ENCODE results near the gene RAD51AP2. TPM values are rescaled to one million over a fixed set of nuclear protein-coding genes. Genes with fewer than 3 reads are reported as not detected.

Gene RAD51AP2
- total RNA-seq, 1 donor from 2014 or later = not detected

- intact Hi-C loops (cut with micrococcal nuclease) = loop anchor here (1.0 kb wide), 1 partner anchor 200 kb away; no protein-coding TSS in a partner anchor
Measured at GRCh38 chr2:17470855-17471641, 47.2 kb downstream of the RAD51AP2 start.

GRCh38 chr2:17461087-17461475 is 57.2 kb downstream of the RAD51AP2 start:
- intact Hi-C loops (cut with micrococcal nuclease) = no loop called here

Other genes with a start within 250 kb of the RAD51AP2 start
- gene VSNL1, start 22.3 kb upstream of the RAD51AP2 start, total RNA-seq = not detected in 2 replicates
- gene SMC6, start 235.4 kb upstream of the RAD51AP2 start, total RNA-seq = 33.4 and 36.6 TPM in 2 replicates
- gene GEN1, start 235.7 kb upstream of the RAD51AP2 start, total RNA-seq = 25.0 and 31.1 TPM in 2 replicates